ENCODE data around the gene HAUS7. TPM values are rescaled to one million over a fixed set of nuclear protein-coding genes. Genes with fewer than 3 reads are reported as not detected.

The HAUS7 gene
- total and polyA plus RNA-seq, 12 donors: 12.7 to 45.3 (median 19.2) TPM

DNA sequence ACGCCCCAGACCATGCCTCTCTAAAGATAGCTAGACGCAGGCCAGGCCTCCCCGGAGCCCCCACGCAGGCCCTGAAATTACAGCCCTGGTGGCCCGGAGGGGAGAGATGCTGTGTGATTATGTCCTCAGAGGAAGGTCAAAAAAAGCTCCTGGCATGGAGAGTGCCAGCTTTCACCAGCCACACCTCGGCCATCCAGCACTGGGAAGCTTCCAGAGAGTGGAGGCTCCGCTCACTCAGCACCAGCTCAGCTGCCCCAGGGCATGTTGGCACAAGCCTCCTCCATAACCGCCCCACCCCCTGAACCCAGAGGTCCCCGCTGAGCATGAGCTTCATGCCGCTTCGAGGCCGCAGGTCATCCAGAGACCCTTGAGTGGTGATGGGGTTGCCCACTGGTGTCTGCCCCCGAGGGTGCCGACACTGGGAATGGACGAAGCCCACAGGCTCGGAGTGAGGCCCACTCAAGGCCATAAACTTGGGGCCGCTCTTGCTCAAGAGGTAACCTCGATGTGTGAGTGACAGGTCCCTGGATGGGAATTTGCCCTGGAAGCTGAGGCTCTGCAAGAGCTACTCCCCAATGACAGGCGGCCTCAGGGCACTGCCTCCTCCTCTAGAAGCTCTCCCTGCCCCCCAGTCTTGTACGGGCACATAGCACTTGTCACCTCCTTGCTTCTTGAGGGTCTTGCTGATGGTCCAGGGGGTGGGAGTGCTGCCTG, 20.0 kb upstream of the HAUS7 start:
- no peaks in the 10 kb centered on the region for H3K9me3 ChIP-seq
- peaks cover 0 to 42% (median 14%) of the 10 kb centered on the region in 9 donors for H3K4me1 ChIP-seq
- 78 to 80% methylated on average over 18 to 20 of the region's 20 CpGs for WGBS, 2 donors
- ATAC-seq (no peak), DNase-seq (no peak)
- no peak overlapping the region for H3K4me3 ChIP-seq
- TF ChIP-seq CTCF (IDR thresholded peaks at IDR 0.05): no peak
- intact Hi-C loops (cut with DNase I): no loop called here
- no peaks in the 10 kb centered on the region for H3K36me3 ChIP-seq
- H3K27me3 ChIP-seq: peaks cover 0 to 5% (median 0%) of the 10 kb centered on the region in 7 donors
- H3K27ac ChIP-seq: peak overlapping the region in 1 of 10 donors; percentile 7

DNA sequence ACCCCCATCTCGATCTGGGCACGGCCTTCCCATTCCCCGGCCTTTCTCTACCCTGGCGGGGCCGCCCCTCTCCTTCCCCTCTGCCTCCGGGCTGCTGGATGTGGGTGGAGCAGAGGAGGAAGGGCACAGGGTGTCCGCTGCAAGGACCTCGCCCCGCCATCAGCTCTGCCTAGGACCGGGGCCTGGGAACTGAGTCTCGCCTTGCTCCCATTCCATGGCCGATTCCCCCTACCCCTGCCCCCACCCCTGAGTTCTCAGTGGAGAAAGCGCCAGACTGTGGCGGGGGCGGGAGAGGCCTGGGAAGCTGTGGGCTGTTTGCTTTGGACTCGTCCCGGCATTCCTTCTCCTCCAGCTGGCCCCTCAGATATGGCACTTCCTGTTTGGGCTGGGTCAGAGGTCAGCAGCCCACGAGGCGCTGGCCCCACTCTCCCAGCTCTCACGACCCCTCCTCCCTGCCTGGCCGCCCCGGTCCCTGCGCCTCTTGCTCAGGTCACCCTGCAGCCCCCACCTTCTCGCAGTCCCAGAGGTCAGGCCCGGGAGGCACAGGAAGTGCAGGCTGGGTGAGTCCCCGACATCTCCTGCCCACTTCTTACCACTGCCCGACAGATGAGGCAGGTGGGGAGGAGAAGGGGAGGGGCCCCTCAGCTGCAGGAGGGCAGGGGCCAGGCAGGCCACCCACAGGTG, 18.0 kb upstream of the HAUS7 start:
- Histone ChIP-seq H3K4me3 (no peak overlapping the region), H3K9me3 (no peaks in the 10 kb centered on the region), H3K27ac (peak overlapping the region in 9 of 10 donors; percentile 52 to 83 (median 73)), H3K36me3 (no peaks in the 10 kb centered on the region), H3K27me3 (no peaks in the 10 kb centered on the region), H3K4me1 (peaks cover 0 to 42% (median 14%) of the 10 kb centered on the region in 9 donors)
- no peak for TF ChIP-seq CTCF (IDR thresholded peaks at IDR 0.05)
- peak; percentile 47 to 60 for DNase-seq
- intact Hi-C loops (cut with DNase I): no loop called here
- ATAC-seq: peak; percentile 49 to 84 (median 72)
- WGBS, 2 donors: 29 to 41% methylated on average over 19 to 24 of the region's 27 CpGs

GRCh38 chrX:153487590-153488071, 17.3 kb upstream of the HAUS7 start:
- no peaks in the 10 kb centered on the region for H3K27me3 ChIP-seq
- WGBS, 2 donors: 49 to 56% methylated on average over 10 to 11 of the region's 11 CpGs
- no peaks in the 10 kb centered on the region for H3K9me3 ChIP-seq
- intact Hi-C loops (cut with DNase I): no loop called here
- TF ChIP-seq CTCF (IDR thresholded peaks at IDR 0.05): no peak
- H3K36me3 ChIP-seq: no peaks in the 10 kb centered on the region
- DNase-seq: peak in 1 of 2 donors; percentile 52
- peak in 7 of 8 donors; percentile 9 to 27 (median 20) for ATAC-seq
- peak overlapping the region in 9 of 10 donors; percentile 52 to 83 (median 73) for H3K27ac ChIP-seq
- H3K4me3 ChIP-seq: no peak overlapping the region
- H3K4me1 ChIP-seq: peaks cover 0 to 42% (median 14%) of the 10 kb centered on the region in 9 donors

- Histone ChIP-seq H3K4me3 (no peak overlapping the region), H3K27ac (no peak overlapping the region), H3K4me1 (peaks cover 0 to 28% (median 9%) of the 10 kb centered on the region in 9 donors), H3K9me3 (no peaks in the 10 kb centered on the region), H3K27me3 (no peaks in the 10 kb centered on the region), H3K36me3 (no peaks in the 10 kb centered on the region)
- ATAC-seq: no peak
- no peak for DNase-seq
- no peak for TF ChIP-seq CTCF (IDR thresholded peaks at IDR 0.05)
- intact Hi-C loops (cut with DNase I): no loop called here
- WGBS, 2 donors: 72 to 73% methylated on average over 8 to 10 of the region's 10 CpGs
Measured at GRCh38 chrX:153486171-153486570, 15.8 kb upstream of the HAUS7 start.

Data from heart right ventricle (tissue), 16 donors.